ENCODE measurements around the gene RPS19BP1.
"Not testable (repeated sequence)": the region's sequence is repeated elsewhere in the genome, so short reads cannot be mapped to it uniquely, and the experiment has no call there.

Gene RPS19BP1

DNA sequence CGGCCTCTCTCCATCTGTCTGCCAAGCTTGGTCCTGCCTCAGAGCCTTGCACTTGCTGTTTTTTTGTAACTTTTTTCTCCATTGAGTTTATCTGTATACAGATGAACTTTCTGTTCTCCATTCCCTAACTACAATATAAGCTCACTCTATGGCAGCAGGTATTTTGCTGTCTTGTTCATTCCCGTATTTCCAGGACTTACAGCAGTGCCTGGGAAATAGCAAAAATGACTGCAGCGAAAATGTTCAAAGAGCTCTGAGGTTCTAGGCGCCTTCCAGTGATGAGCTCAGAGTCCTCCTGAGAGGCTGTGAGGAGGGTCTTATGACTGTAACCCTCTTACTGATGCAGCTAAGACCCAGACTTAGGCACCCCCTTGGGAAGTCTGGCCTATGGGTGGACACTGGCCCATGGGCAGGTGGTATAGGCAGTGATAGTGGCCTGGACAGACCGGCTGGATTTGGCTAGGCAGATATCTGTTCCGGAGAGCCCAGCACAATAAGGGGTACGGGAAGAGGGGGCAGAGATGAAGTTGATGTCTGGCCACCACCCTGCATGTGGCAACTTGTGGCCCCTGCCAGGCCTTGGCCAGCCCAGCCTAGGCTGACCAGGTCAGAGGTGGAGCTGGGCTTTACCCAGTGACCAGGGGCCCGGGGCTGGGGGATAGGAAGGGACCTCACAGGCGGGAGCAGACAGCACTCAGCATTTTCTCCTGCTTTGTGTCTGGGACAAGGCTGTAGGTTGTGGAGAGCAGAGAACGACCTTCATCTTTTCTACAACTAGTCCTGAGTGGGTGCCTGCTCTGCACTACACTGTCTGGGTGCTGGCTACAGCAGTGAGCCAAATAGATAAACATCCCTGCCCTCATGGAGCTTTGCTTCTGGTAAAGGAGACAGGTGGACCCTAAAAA is 7.5 kb downstream of the RPS19BP1 start:
- Histone ChIP-seq H3K9me3 (ENCODE audit: insufficient read depth, low read depth, low read length) (no peaks in the 10 kb centered on the region), H3K36me3 (ENCODE audit: insufficient read depth, low read depth, low read length) (peaks cover 68% of the 10 kb centered on the region), H3K4me3 (ENCODE audit: low read length) (no peak overlapping the region), H3K27me3 (ENCODE audit: insufficient read depth, low read length) (no peaks in the 10 kb centered on the region), H3K9ac (ENCODE audit: low read depth, low read length) (no peak overlapping the region), H3K4me1 (ENCODE audit: insufficient read depth, low read length) (peaks cover 7% of the 10 kb centered on the region; the same call in 1 of the 2 replicates), H3K27ac (ENCODE audit: low read length) (no peak overlapping the region)

DNA sequence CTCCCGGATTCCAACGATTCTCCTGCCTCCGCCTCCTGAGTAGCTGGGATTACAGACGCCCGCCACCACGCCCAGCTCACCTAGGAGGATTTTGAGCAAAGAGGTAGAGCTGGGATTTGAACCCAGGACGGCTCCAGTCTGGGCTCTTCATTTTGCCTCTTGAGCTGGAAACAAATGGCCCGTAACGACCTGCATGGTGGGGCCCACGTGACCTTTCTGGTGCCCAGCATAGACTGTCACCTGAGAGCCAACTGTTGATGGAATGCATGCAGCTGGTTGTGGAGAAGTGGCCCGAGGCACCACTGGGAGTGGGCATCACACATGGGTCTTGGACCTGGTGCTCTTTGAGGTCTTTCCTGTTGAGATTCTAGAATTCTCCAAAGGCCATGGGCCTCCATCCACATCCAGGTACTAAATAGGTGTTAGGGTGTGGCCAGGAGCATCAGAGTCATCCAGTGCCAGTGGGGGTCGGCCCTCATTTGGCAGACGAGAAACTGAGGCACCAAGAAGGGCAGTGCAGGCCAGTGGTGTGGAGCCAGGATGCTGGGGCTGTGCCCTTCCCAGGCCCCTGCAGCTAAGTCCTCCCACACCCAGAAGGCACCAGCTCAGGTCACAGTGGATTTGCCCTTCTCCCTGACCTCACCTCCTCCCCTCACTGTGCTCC is 8.3 kb downstream of the RPS19BP1 start:
- Histone ChIP-seq H3K27ac (ENCODE audit: low read length) (no peak overlapping the region), H3K9me3 (ENCODE audit: insufficient read depth, low read depth, low read length) (no peaks in the 10 kb centered on the region), H3K27me3 (ENCODE audit: insufficient read depth, low read length) (no peaks in the 10 kb centered on the region), H3K4me3 (ENCODE audit: low read length) (no peak overlapping the region), H3K36me3 (ENCODE audit: insufficient read depth, low read depth, low read length) (peaks cover 61% of the 10 kb centered on the region), H3K4me1 (ENCODE audit: insufficient read depth, low read length) (peaks cover 7% of the 10 kb centered on the region; the same call in 1 of the 2 replicates), H3K9ac (ENCODE audit: low read depth, low read length) (no peak overlapping the region)

DNA sequence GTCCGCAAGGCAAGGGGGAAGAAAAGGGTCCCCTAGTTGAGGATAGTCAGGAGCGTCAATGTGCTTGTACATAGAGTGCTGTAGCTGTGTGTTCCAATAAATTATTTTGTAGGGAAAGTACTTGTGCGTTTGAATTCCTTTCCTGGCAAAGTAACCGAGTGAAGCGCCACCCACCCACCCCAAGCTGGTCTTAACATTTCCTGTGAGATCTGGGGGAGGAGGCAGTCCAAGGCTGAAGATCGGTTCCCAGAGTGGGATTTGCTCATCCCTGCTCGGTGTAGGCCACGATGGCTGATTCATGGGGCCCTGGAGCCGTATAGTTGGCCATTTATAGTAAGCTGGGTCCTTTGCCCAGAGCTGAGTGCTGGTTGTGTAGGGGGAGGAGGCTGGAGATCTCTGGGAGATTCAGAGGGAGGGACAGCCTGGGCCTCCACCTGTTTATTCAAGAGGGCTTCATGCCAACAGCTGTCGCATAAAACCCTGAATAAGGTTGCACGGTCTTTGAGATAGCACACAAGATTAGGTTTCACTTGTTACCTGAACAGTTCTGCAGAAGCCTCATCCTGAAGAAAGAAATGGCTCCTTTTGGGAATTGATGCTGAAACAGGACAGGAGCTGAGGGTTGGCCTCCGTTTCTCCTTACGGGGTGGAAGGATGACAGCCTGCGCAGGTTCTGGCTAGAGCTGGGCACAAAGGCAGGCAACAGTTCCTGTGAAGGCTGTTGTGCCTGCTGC is 9.8 kb downstream of the RPS19BP1 start:
- H3K9me3 ChIP-seq (ENCODE audit: insufficient read depth, low read depth, low read length), result no peaks in the 10 kb centered on the region
- peak overlapping the region; percentile 4; the same call in 1 of the 2 replicates for H3K9ac ChIP-seq (ENCODE audit: low read depth, low read length)
- H3K27me3 ChIP-seq (ENCODE audit: insufficient read depth, low read length), result peaks cover 6% of the 10 kb centered on the region; the same call in 1 of the 2 replicates
- no peak overlapping the region for H3K27ac ChIP-seq (ENCODE audit: low read length)
- peak overlapping the region; percentile 93 for H3K4me3 ChIP-seq (ENCODE audit: low read length)
- peaks cover 7% of the 10 kb centered on the region; the same call in 1 of the 2 replicates for H3K4me1 ChIP-seq (ENCODE audit: insufficient read depth, low read length)
- H3K36me3 ChIP-seq (ENCODE audit: insufficient read depth, low read depth, low read length), result peaks cover 48% of the 10 kb centered on the region

DNA sequence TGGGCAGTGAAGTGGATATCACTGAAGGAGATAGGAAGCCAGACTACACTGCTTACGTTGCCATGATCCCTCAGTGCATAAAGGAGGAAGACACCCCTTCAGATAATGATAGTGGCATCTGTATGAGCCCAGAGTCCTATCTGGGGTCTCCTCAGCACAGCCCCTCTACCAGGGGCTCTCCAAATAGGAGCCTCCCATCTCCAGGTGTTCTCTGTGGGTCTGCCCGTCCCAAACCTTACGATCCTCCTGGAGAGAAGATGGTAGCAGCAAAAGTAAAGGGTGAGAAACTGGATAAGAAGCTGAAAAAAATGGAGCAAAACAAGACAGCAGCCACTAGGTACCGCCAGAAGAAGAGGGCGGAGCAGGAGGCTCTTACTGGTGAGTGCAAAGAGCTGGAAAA is 10.5 kb downstream of the RPS19BP1 start:
- peak overlapping the region; percentile 92; the same call in 1 of the 2 replicates for H3K9ac ChIP-seq (ENCODE audit: low read depth, low read length)
- H3K27ac ChIP-seq (ENCODE audit: low read length), result not testable (repeated sequence)

DNA sequence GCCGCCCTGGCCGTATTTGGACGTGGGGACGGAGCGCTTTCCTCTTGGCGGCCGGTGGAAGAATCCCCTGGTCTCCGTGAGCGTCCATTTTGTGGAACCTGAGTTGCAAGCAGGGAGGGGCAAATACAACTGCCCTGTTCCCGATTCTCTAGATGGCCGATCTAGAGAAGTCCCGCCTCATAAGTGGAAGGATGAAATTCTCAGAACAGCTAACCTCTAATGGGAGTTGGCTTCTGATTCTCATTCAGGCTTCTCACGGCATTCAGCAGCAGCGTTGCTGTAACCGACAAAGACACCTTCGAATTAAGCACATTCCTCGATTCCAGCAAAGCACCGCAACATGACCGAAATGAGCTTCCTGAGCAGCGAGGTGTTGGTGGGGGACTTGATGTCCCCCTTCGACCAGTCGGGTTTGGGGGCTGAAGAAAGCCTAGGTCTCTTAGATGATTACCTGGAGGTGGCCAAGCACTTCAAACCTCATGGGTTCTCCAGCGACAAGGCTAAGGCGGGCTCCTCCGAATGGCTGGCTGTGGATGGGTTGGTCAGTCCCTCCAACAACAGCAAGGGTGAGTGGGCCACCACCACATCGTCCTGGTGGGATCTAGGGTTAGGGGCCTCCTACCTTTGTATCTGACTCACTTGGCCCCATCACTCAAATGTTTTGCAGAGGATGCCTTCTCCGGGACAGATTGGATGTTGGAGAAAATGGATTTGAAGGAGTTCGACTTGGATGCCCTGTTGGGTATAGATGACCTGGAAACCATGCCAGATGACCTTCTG is 11.3 kb downstream of the RPS19BP1 start:
- H3K27ac ChIP-seq (ENCODE audit: low read length), result peak overlapping the region; percentile 97
- peaks cover 12% of the 10 kb centered on the region for H3K27me3 ChIP-seq (ENCODE audit: insufficient read depth, low read length)
- not testable (repeated sequence) for H3K4me1 ChIP-seq (ENCODE audit: insufficient read depth, low read length); H3K9me3 ChIP-seq (ENCODE audit: insufficient read depth, low read depth, low read length)
- H3K36me3 ChIP-seq (ENCODE audit: insufficient read depth, low read depth, low read length), result peaks cover 52% of the 10 kb centered on the region
- H3K4me3 ChIP-seq (ENCODE audit: low read length), result peak overlapping the region; percentile 93
- H3K9ac ChIP-seq (ENCODE audit: low read depth, low read length), result peak overlapping the region; percentile 92

More for the DNA sequence above, 10.5 kb downstream of the RPS19BP1 start:
- not testable (repeated sequence) for H3K9me3 ChIP-seq (ENCODE audit: insufficient read depth, low read depth, low read length); H3K27me3 ChIP-seq (ENCODE audit: insufficient read depth, low read length); H3K4me1 ChIP-seq (ENCODE audit: insufficient read depth, low read length)
- Histone ChIP-seq H3K4me3 (ENCODE audit: low read length) (peak overlapping the region; percentile 93), H3K36me3 (ENCODE audit: insufficient read depth, low read depth, low read length) (peaks cover 46% of the 10 kb centered on the region)

DNA sequence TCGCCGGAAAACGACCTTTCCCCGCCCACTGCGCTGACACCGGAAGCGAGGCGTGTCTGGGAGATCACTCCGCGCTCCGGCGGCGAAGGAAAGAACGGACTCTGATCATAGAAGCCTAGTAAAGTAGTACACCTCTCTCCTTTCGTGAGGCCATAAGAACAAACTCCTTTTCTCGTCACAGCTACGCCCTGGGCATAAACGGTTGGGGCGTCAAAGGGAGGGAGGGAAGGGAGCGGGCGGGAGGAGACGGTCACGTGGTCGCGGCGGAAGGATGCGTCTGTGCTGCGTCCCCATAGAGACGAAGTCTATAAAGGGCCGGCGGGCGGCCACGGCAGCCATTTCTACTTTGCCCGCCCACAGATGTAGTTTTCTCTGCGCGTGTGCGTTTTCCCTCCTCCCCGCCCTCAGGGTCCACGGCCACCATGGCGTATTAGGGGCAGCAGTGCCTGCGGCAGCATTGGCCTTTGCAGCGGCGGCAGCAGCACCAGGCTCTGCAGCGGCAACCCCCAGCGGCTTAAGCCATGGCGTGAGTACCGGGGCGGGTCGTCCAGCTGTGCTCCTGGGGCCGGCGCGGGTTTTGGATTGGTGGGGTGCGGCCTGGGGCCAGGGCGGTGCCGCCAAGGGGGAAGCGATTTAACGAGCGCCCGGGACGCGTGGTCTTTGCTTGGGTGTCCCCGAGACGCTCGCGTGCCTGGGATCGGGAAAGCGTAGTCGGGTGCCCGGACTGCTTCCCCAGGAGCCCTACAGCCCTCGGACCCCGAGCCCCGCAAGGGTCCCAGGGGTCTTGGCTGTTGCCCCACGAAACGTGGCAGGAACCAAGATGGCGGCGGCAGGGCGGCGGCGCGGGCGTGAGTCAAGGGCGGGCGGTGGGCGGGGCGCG is 12.1 kb downstream of the RPS19BP1 start, which contains the start of gene ATF4:
Gene ATF4, plus strand, starts transcription at position 337 of the 880 bp plus-strand sequence. CDS start 884 bp downstream, outside the sequence.
- H3K9me3 ChIP-seq (ENCODE audit: insufficient read depth, low read depth, low read length), result no peaks in the 10 kb centered on the region
- H3K27me3 ChIP-seq (ENCODE audit: insufficient read depth, low read length), result peaks cover 18% of the 10 kb centered on the region
- peaks cover 60% of the 10 kb centered on the region for H3K36me3 ChIP-seq (ENCODE audit: insufficient read depth, low read depth, low read length)
- H3K9ac ChIP-seq (ENCODE audit: low read depth, low read length), result peak within 1 kb of the TSS; percentile 92
- H3K27ac ChIP-seq (ENCODE audit: low read length), result peak within 1 kb of the TSS; percentile 97
- peak within 1 kb of the TSS; percentile 93 for H3K4me3 ChIP-seq (ENCODE audit: low read length)
- H3K4me1 ChIP-seq (ENCODE audit: insufficient read depth, low read length), result peaks cover 7% of the 10 kb centered on the region; the same call in 1 of the 2 replicates

DNA sequence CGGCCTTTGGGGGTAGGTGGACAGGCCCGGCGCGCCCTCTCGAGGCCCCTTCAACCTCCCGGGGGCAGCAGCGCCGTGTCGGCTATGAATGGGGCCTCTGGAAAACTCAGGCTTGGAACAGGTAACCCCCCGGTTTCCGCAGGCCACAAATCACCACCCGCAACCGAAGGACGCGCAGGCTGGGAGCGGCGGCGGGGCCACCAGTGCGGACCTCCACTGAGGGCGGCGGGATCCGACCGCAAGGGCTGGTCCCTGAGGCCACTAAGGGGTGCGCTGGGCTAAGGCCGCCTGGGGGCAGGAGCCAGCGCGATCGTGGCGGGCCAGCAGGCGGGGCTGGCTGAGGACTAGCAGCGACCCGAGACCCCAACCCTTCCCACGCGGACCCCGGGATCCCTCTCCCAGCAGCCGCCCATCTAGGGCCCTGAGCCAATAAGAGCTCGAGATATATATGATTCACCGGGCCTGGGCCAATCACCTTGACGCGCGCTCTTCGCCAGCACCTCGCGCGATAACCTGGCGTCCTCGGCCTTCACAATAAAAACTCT is 12.8 kb downstream of the RPS19BP1 start:
- peaks cover 60% of the 10 kb centered on the region for H3K36me3 ChIP-seq (ENCODE audit: insufficient read depth, low read depth, low read length)
- H3K4me3 ChIP-seq (ENCODE audit: low read length), result peak overlapping the region; percentile 93
- H3K27ac ChIP-seq (ENCODE audit: low read length), result peak overlapping the region; percentile 97
- H3K4me1 ChIP-seq (ENCODE audit: insufficient read depth, low read length), result peaks cover 4% of the 10 kb centered on the region; the same call in 1 of the 2 replicates
- no peaks in the 10 kb centered on the region for H3K9me3 ChIP-seq (ENCODE audit: insufficient read depth, low read depth, low read length)
- peaks cover 25% of the 10 kb centered on the region for H3K27me3 ChIP-seq (ENCODE audit: insufficient read depth, low read length)
- H3K9ac ChIP-seq (ENCODE audit: low read depth, low read length), result peak overlapping the region; percentile 92

DNA sequence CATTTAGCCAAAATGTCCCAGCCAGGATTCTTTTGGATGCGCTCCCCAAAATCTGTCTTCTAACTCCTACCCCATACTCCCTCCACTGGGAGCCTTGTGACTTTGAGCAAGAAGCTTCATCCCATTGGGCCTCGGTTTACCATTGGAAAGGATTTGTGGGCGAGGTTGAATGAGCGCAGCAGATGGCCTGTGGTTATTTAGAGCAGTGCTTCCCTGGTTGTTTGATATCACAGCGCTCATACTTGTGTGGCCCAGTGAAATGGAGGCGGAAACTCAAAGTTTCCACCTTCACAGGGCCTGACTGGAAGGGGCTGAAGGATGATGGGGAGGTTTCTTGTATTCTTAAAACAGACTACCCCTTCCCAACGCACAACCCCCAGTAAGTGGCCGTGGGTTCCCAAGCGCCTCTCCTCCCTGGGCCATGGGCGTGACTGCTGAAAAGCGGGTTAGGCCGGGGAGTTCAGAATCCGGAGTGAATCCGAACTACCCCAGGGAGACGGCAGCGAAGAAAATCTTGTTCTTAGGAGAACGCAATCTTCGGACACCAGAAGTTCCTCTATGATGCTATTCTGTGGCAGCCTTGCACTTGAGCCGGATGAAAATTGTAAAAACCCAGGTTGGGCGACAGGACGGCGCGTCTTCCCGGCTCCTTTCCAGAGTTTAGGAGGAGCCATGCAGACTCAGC is 13.4 kb downstream of the RPS19BP1 start:
- peaks cover 59% of the 10 kb centered on the region for H3K36me3 ChIP-seq (ENCODE audit: insufficient read depth, low read depth, low read length)
- H3K9ac ChIP-seq (ENCODE audit: low read depth, low read length), result peak overlapping the region; percentile 92
- peak overlapping the region; percentile 93 for H3K4me3 ChIP-seq (ENCODE audit: low read length)
- peaks cover 30% of the 10 kb centered on the region for H3K27me3 ChIP-seq (ENCODE audit: insufficient read depth, low read length)
- peaks cover 4% of the 10 kb centered on the region; the same call in 1 of the 2 replicates for H3K4me1 ChIP-seq (ENCODE audit: insufficient read depth, low read length)
- H3K9me3 ChIP-seq (ENCODE audit: insufficient read depth, low read depth, low read length), result no peaks in the 10 kb centered on the region
- H3K27ac ChIP-seq (ENCODE audit: low read length), result peak overlapping the region; percentile 79

DNA sequence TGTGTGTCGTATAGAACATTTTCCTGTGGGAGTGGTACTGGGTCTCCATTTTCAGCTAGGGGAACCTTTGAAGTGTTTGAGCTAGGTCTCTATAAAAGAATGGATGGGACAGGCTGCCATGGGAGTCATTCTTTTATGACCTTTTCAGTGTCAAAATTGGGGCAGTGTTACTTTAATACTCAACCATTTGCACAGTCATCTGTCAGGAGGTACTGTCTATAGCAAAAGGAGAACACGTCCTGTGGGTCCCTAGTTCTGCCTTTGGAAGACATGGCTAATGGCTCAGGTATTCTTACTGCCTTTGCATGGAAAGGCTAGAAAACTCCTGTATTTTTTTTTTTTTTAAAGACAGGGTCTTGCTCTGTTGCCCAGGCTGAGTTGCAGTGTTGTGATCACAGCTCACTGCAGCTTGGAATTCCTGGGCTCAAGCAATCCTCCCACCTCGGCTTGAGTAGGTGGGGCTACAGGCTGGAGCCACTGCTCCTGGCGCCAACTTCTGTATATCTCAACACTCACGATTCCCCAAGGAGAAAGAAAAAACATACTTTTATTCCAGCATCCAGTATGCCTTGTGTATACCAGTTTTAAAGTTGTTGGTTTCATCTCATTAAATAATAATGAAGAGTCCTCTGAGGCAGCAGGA is 14.3 kb downstream of the RPS19BP1 start:
- Histone ChIP-seq H3K9ac (ENCODE audit: low read depth, low read length) (peak overlapping the region; percentile 92; the same call in 1 of the 2 replicates), H3K27ac (ENCODE audit: low read length) (no peak overlapping the region), H3K4me3 (ENCODE audit: low read length) (0 out of 2 replicates have a peak overlapping the region, but pooled peaks have one; percentile 93)

More for the DNA sequence above, 14.3 kb downstream of the RPS19BP1 start:
- Histone ChIP-seq H3K9me3 (ENCODE audit: insufficient read depth, low read depth, low read length) (no peaks in the 10 kb centered on the region), H3K36me3 (ENCODE audit: insufficient read depth, low read depth, low read length) (peaks cover 61% of the 10 kb centered on the region), H3K4me1 (ENCODE audit: insufficient read depth, low read length) (peaks cover 4% of the 10 kb centered on the region; the same call in 1 of the 2 replicates), H3K27me3 (ENCODE audit: insufficient read depth, low read length) (peaks cover 38% of the 10 kb centered on the region)
